K562 (cell line): ENCODE results near the gene SLC35B4. TPM values are rescaled to one million over a fixed set of nuclear protein-coding genes. Genes with fewer than 3 reads are reported as not detected.

Experiments
- ATAC-seq: fragments of 200-7000 bp; cut with Tn5 transposase; 3 replicates; pipeline ENCODE4 v1.9.1; 2020; ENCODE audit warnings: moderate library complexity
- BruUV-seq: library from RNA; stranded (reverse); fragments of 400-500 nt; replicated peaks from 2 replicates; lab custom pipeline; 2021; lab: Mats Ljungman, UMichigan
- CTCF ChIA-PET: fragments of 300-600 bp; formaldehyde crosslinking; extraction: SDS; loops from one replicate; lab custom pipeline; 2021; ENCODE audit warnings: low intra/inter-chr PET ratio; lab: Yijun Ruan, JAX
- POLR2A ChIA-PET: fragments of 300-600, 350-650 bp; sonication (Branson Sonifier 250); formaldehyde crosslinking; extraction: SDS; loops from one replicate; lab custom pipeline; 2021; ENCODE audit warnings: antibody characterized with exemption, inconsistent platforms; lab: Yijun Ruan, JAX
- DNase-seq, 4 experiments: peaks; one replicate each; pipeline versions ENCODE4 v3.0.0 to v3.0.0-alpha.2; 2011 to 2018; ENCODE audit warnings: low spot score in 3 of 4, mixed read lengths in 3 of 4; ENCODE audit errors: extremely low read depth in 1 of 4
- FAIRE-seq: peaks from 2 replicates; lab custom pipeline; 2011; peaks lifted over from hg19 to GRCh38; lab: Jason Lieb, UNC
- H2AFZ ChIP-seq: 2 replicates; pipeline ENCODE4 v1.6.0; 2011; ENCODE audit warnings: low read depth, low read length, control low read depth, inconsistent platforms
- H3K27ac ChIP-seq: fragments of 200-600 bp; 3 replicates; pipeline ENCODE4 v1.8.0; 2011; ENCODE audit warnings: low read depth, mild to moderate bottlenecking, control low read depth, inconsistent platforms, low read length, moderate library complexity, mixed read lengths; ENCODE audit errors: extremely low read depth
- H3K27me3 ChIP-seq, 2 experiments: fragments of 300-600 bp in 1 of 2; 2 replicates in 1 of 2; 3 replicates in 1 of 2; pipeline versions ENCODE4 v1.6.0 to v1.8.0; 2011; ENCODE audit warnings: inconsistent platforms in 2 of 2, low read length in 2 of 2, mild to moderate bottlenecking in 1 of 2, mixed read lengths in 1 of 2, moderate library complexity in 1 of 2; ENCODE audit not compliant: control insufficient read depth in 2 of 2, insufficient read depth in 2 of 2
- H3K36me3 ChIP-seq: fragments of 300-600 bp; 3 replicates; pipeline ENCODE4 v1.8.0; 2011; ENCODE audit warnings: mild to moderate bottlenecking, low read length, inconsistent platforms; ENCODE audit not compliant: control insufficient read depth, insufficient read depth
- H3K4me1 ChIP-seq, 2 experiments: fragments of 200-600 bp in 1 of 2; replicated peaks in 1 of 2; 2 replicates in 1 of 2; 3 replicates in 1 of 2; pipeline versions ENCODE4 v1.5.1 to v1.8.0; 2011; ENCODE audit warnings: inconsistent platforms in 2 of 2, low read length in 2 of 2, mild to moderate bottlenecking in 1 of 2, mixed read lengths in 1 of 2, moderate library complexity in 1 of 2; ENCODE audit not compliant: control insufficient read depth in 2 of 2, insufficient read depth in 2 of 2
- H3K4me2 ChIP-seq: 2 replicates; pipeline ENCODE4 v1.6.1; 2011; ENCODE audit warnings: low read length, control low read depth, inconsistent platforms, mixed read lengths; ENCODE audit not compliant: insufficient read depth
- H3K4me3 ChIP-seq: fragments of 200-600 bp; sonication (generic), shearing (Covaris generic); 2 replicates; pipeline ENCODE4 v1.5.1; 2016; ENCODE audit warnings: control low read depth, inconsistent platforms
- H3K79me2 ChIP-seq: fragments of 200-600 bp; 3 replicates; pipeline ENCODE4 v1.8.0; 2011; ENCODE audit warnings: low read length, inconsistent platforms; ENCODE audit not compliant: control insufficient read depth, insufficient read depth
- H3K9ac ChIP-seq, 2 experiments: 2 replicates each; pipeline versions ENCODE4 v1.6.0 to v1.6.1; 2011; ENCODE audit warnings: low read depth in 2 of 2, low read length in 2 of 2, control low read depth in 1 of 2, inconsistent platforms in 1 of 2, mild to moderate bottlenecking in 1 of 2, mixed read lengths in 1 of 2; ENCODE audit not compliant: insufficient read depth in 1 of 2
- H3K9me1 ChIP-seq: one replicate; pipeline ENCODE4 v1.6.0; 2011; ENCODE audit warnings: inconsistent platforms, mild to moderate bottlenecking, low read length, moderate library complexity; ENCODE audit not compliant: control insufficient read depth, insufficient read depth
- H3K9me3 ChIP-seq: replicated peaks from 2 replicates; pipeline ENCODE4 v1.5.1; 2011; ENCODE audit warnings: low read depth, low read length, inconsistent platforms; ENCODE audit not compliant: control insufficient read depth, insufficient read depth
- H4K20me1 ChIP-seq: replicated peaks from 2 replicates; pipeline ENCODE4 v1.6.1; 2011; ENCODE audit warnings: low read length, inconsistent platforms, mixed read lengths; ENCODE audit not compliant: control insufficient read depth, insufficient read depth
- BCOR ChIP-seq: fragments of 450-650 bp; IDR thresholded peaks from 2 replicates; pipeline ENCODE4 v1.6.1; 2016
- CHCHD3 ChIP-seq: fragments of 250-450 bp; sonication (Bioruptor Pico); IDR thresholded peaks from 2 replicates; pipeline ENCODE4 v2.1.2; 2022; ENCODE audit warnings: mild to moderate bottlenecking
- FOXM1 ChIP-seq, 2 experiments: fragments of 450-650 bp in 1 of 2; sonication (generic) in 1 of 2; formaldehyde crosslinking in 1 of 2; IDR thresholded peaks; 2 replicates each; pipeline versions ENCODE4 v1.6.1 to v1.9.0; 2017 to 2022; ENCODE audit warnings: low read depth in 2 of 2, mild to moderate bottlenecking in 2 of 2, missing genetic modification reagents in 1 of 2, moderate library complexity in 1 of 2
- FOXP1 ChIP-seq: sonication (generic); formaldehyde crosslinking; IDR thresholded peaks from 2 replicates; pipeline ENCODE4 v1.8.0; 2022; ENCODE audit warnings: mild to moderate bottlenecking, missing genetic modification reagents
- HDGF ChIP-seq: fragments of 450-650 bp; IDR thresholded peaks from 2 replicates; pipeline ENCODE4 v1.6.1; 2016
- HINFP ChIP-seq: fragments of 450-650 bp; conservative IDR thresholded peaks from 2 replicates; pipeline ENCODE4 v1.6.1; 2016; ENCODE audit warnings: missing genetic modification characterization, low read depth, mild to moderate bottlenecking, control low read depth, missing compliant biosample characterization
- MAX ChIP-seq: sonication (generic); formaldehyde crosslinking; IDR thresholded peaks from 2 replicates; pipeline ENCODE4 v1.9.0; 2022; ENCODE audit warnings: mild to moderate bottlenecking, missing genetic modification reagents
- MED1 ChIP-seq: sonication (generic); formaldehyde crosslinking; IDR thresholded peaks from 2 replicates; pipeline ENCODE4 v1.8.1; 2023; ENCODE audit warnings: missing genetic modification reagents, borderline replicate concordance
- NCOA1 ChIP-seq: fragments of 450-650 bp; IDR thresholded peaks from 2 replicates; pipeline ENCODE4 v1.6.1; 2016; ENCODE audit warnings: low read depth
- NFIX ChIP-seq: fragments of 250-450 bp; sonication (Bioruptor Pico); IDR thresholded peaks from 2 replicates; pipeline ENCODE4 v1.4.0; 2020; ENCODE audit warnings: low read depth, mild to moderate bottlenecking, moderate library complexity
- OTX1 ChIP-seq: fragments of 450-650 bp; formaldehyde crosslinking; IDR thresholded peaks from 2 replicates; pipeline ENCODE4 v1.4.0; 2022; ENCODE audit warnings: mild to moderate bottlenecking
- PURB ChIP-seq: sonication (generic); formaldehyde crosslinking; IDR thresholded peaks from 2 replicates; pipeline ENCODE4 v1.9.0; 2021; ENCODE audit warnings: low read depth, mild to moderate bottlenecking, missing genetic modification reagents
- SIX5 ChIP-seq, 2 experiments: IDR thresholded peaks; 2 replicates each; pipeline ENCODE4 v1.6.1; 2011; ENCODE audit warnings: low read length in 2 of 2, borderline replicate concordance in 1 of 2, low read depth in 1 of 2, mild to moderate bottlenecking in 1 of 2, moderate library complexity in 1 of 2; ENCODE audit not compliant: insufficient read depth in 1 of 2
- THAP7 ChIP-seq: fragments of 250-450 bp; sonication (Bioruptor Pico); IDR thresholded peaks from 2 replicates; pipeline ENCODE4 v1.5.0; 2021
- ZKSCAN3 ChIP-seq: fragments of 250-450 bp; sonication (Bioruptor Pico); IDR thresholded peaks from 2 replicates; pipeline ENCODE4 v1.4.0; 2020
- WGBS: fragments of 100-300 bp; shearing (Covaris generic); methylation state at CpG from one replicate; pipeline ENCODE4 v1.1.6; 2016; ENCODE audit warnings: low coverage, mixed read lengths; ENCODE audit not compliant: insufficient coverage; ENCODE audit errors: missing lambda C conversion rate; 5-methylcytosine and 5-hydroxymethylcytosine counted together
- in situ Hi-C: fragments of 300-500 bp; cut with MboI; formaldehyde crosslinking; loops from 4 replicates; pipeline ENCODE4 v1.15.0; 2018; ENCODE audit warnings: inconsistent platforms, mixed read lengths
- intact Hi-C: fragments of 100-400 bp; cut with micrococcal nuclease; formaldehyde crosslinking; loops from 2 replicates; pipeline ENCODE4 v1.14.2; 2022
- polyA plus RNA-seq, 8 experiments: library from polyadenylated mRNA; depleted of rRNA in 4 of 8; stranded (reverse) in 5 of 8; unstranded in 3 of 8; fragments of >200 nt; fragmentation: Nextera tagmentation in 2 of 8; fragmentation: Illumina TruSeq in 1 of 8; extraction: Ambion mirVana in 2 of 8; extraction: Trizol in 1 of 8; gene quantifications; 2 replicates each; pipeline versions ENCODE4 v1.2.1 to v1.2.3, GENCODE V29; 2011 to 2014; ENCODE audit warnings: inconsistent platforms in 1 of 8, missing spikeins in 1 of 8
- total RNA-seq, 7 experiments: library from RNA; depleted of rRNA in 6 of 7; stranded (reverse); fragments of >200 nt in 6 of 7; fragmentation: Illumina TruSeq in 2 of 7; extraction: Trizol in 2 of 7; gene quantifications; 2 replicates each; pipeline versions ENCODE4 v1.2.1 to v1.2.3, GENCODE V29; 2011 to 2021; ENCODE audit warnings: low replicate concordance in 1 of 7
- TF ChIP-seq, protein P1 (sequence below): sonication (generic); formaldehyde crosslinking; IDR thresholded peaks from 2 replicates; pipeline ENCODE4 v1.9.0; 2022; ENCODE audit warnings: mild to moderate bottlenecking, missing genetic modification reagents
- TF ChIP-seq, protein P2 (sequence below): fragments of 250-450 bp; sonication (Bioruptor Pico); IDR thresholded peaks from 2 replicates; pipeline ENCODE4 v1.8.0; 2021; ENCODE audit warnings: moderate library complexity, mild to moderate bottlenecking, inconsistent platforms

The SLC35B4 gene
- total and polyA plus RNA-seq, 9 of the 15 experiments (the other 6 are each of a cell fraction or from before 2014, with no cell fraction given): 6.1 to 34.9 (median 17.6) TPM

DNA sequence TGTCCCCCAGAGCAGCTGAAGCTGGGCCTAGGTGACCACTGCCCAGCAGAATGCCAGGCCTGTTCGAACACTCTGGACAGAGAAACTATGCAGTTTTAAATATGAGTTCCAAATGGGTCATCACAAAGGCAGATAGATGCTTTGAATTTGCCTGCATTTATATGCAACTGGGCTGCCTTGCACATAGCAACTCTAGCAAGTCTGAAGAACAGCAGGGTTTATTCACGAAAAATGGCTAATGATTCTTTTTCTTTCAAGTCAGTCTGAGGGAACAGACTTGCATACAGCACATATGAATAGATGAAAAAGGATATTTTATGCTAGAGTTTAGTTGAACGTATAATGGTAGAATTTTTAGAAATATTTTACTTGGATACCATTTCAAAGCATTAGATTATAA lies 68.5 kb downstream of the SLC35B4 start:
- 4% methylated on average over 3 of the region's 3 CpGs for WGBS
- Histone ChIP-seq H3K79me2 (no peaks in the 10 kb centered on the region), H3K36me3 (no peaks in the 10 kb centered on the region), H2AFZ (no peak overlapping the region), H3K27me3 (peaks cover 0 to 2% of the 10 kb centered on the region in 2 experiments; a peak in 1 of 5 replicates), H3K4me2 (no peak overlapping the region), H3K4me3 (no peak overlapping the region), H3K4me1 (no peaks in the 10 kb centered on the region), H3K9ac (no peak overlapping the region), H4K20me1 (no peaks in the 10 kb centered on the region), H3K9me1 (no peaks in the 10 kb centered on the region), H3K9me3 (no peaks in the 10 kb centered on the region), H3K27ac (no peak overlapping the region)
- ATAC-seq (no peak), DNase-seq (no peak), FAIRE-seq (no peak)
- intact Hi-C loops: no loop called here
- in situ Hi-C loops: no loop called here
- ChIA-PET POLR2A (interaction anchor here (0.9 kb wide), 1 partner anchor 37 kb away, joined by 3 read pairs; no protein-coding TSS in a partner anchor), CTCF (no interaction called here)
- TF ChIP-seq, protein P1, sequence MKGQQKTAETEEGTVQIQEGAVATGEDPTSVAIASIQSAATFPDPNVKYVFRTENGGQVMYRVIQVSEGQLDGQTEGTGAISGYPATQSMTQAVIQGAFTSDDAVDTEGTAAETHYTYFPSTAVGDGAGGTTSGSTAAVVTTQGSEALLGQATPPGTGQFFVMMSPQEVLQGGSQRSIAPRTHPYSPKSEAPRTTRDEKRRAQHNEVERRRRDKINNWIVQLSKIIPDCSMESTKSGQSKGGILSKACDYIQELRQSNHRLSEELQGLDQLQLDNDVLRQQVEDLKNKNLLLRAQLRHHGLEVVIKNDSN (CRISPR knock-in tag): no peak
- no peak for TF ChIP-seq BCOR
- TF ChIP-seq THAP7 (CRISPR knock-in tag): no peak
- no peak for TF ChIP-seq CHCHD3 (CRISPR knock-in tag)
- TF ChIP-seq MAX: no peak
- TF ChIP-seq NFIX: no peak
- TF ChIP-seq OTX1 (CRISPR knock-in tag): no peak
- no peak for TF ChIP-seq PURB (CRISPR knock-in tag)
- no peak for TF ChIP-seq MED1 (CRISPR knock-in tag)
- TF ChIP-seq SIX5 (IDR thresholded peaks at IDR 0.05; ENCODE audit: borderline replicate concordance in 1 of 2, insufficient read depth in 1 of 2, low read depth in 1 of 2, low read length in 2 of 2): no peak
- TF ChIP-seq ZKSCAN3 (CRISPR knock-in tag): no peak
- TF ChIP-seq NCOA1: no peak
- TF ChIP-seq, protein P2, sequence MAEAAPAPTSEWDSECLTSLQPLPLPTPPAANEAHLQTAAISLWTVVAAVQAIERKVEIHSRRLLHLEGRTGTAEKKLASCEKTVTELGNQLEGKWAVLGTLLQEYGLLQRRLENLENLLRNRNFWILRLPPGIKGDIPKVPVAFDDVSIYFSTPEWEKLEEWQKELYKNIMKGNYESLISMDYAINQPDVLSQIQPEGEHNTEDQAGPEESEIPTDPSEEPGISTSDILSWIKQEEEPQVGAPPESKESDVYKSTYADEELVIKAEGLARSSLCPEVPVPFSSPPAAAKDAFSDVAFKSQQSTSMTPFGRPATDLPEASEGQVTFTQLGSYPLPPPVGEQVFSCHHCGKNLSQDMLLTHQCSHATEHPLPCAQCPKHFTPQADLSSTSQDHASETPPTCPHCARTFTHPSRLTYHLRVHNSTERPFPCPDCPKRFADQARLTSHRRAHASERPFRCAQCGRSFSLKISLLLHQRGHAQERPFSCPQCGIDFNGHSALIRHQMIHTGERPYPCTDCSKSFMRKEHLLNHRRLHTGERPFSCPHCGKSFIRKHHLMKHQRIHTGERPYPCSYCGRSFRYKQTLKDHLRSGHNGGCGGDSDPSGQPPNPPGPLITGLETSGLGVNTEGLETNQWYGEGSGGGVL (CRISPR knock-in tag): no peak
- no peak for TF ChIP-seq HINFP (tag)
- TF ChIP-seq HDGF: no peak
- no peak for TF ChIP-seq FOXP1 (CRISPR knock-in tag)
- no peak for TF ChIP-seq FOXM1 (IDR thresholded peaks at IDR 0.05; ENCODE audit: low read depth)
- no peak for TF ChIP-seq FOXM1 (CRISPR knock-in tag; IDR thresholded peaks at IDR 0.05; ENCODE audit: low read depth)
- BruUV-seq: no TSS peak
